Activated B cell treated with CpG ODN at 0.5 μM for 24 hours (primary cell): ENCODE results near the gene TAF1B. TPM values are rescaled to one million over a fixed set of nuclear protein-coding genes. Genes with fewer than 3 reads are reported as not detected.
"Not testable (repeated sequence)": the region's sequence is repeated elsewhere in the genome, so short reads cannot be mapped to it uniquely, and the experiment has no call there.

Experiments
- ATAC-seq: fragments of 200-7000 bp; cut with Tn5 transposase; one replicate; pipeline ENCODE4 v1.10.0; 2021; ENCODE audit warnings: low read depth, mild to moderate bottlenecking, moderate library complexity
- CTCF ChIA-PET: fragments of 350-600 bp; sonication (Branson Sonifier 250); formaldehyde crosslinking; loops from one replicate; lab custom pipeline; 2021; ENCODE audit warnings: antibody characterized with exemption; lab: Charles Lee
- POLR2A ChIA-PET: fragments of 350-600 bp; sonication (Branson Sonifier 250); formaldehyde crosslinking; loops from one replicate; lab custom pipeline; 2021; ENCODE audit warnings: antibody characterized with exemption; lab: Charles Lee
- DNase-seq: peaks from one replicate; pipeline ENCODE4 v3.0.0; 2022
- H3K27ac Mint-ChIP-seq: one replicate; pipeline ENCODE4 v1.8.0; 2020; ENCODE audit warnings: mixed read lengths
- H3K27me3 Mint-ChIP-seq: one replicate; pipeline ENCODE4 v1.8.0; 2021; ENCODE audit warnings: mixed read lengths
- H3K36me3 Mint-ChIP-seq: one replicate; pipeline ENCODE4 v1.8.0; 2021; ENCODE audit warnings: low read depth, mixed read lengths
- H3K4me1 Mint-ChIP-seq: one replicate; pipeline ENCODE4 v1.8.0; 2021; ENCODE audit warnings: mixed read lengths
- H3K4me3 Mint-ChIP-seq: one replicate; pipeline ENCODE4 v1.8.0; 2020; ENCODE audit warnings: mild to moderate bottlenecking, mixed read lengths
- H3K9me3 Mint-ChIP-seq: one replicate; pipeline ENCODE4 v1.8.0; 2020; ENCODE audit warnings: mixed read lengths
- intact Hi-C: fragments of 100-400 bp; cut with micrococcal nuclease; formaldehyde crosslinking; loops from one replicate; pipeline ENCODE4 v1.15.1; 2024
- total RNA-seq: library from RNA; stranded (reverse); gene quantifications from 2 replicates; pipeline ENCODE4 v1.2.3, GENCODE V29; 2022
- TF ChIP-seq, protein P1 (sequence below): fragments of 200-600 bp; IDR thresholded peaks from one replicate; pipeline ENCODE4 v1.8.0; 2022; ENCODE audit warnings: antibody characterized with exemption, mild to moderate bottlenecking

The TAF1B gene
- total RNA-seq, 1 donor from 2014 or later = 28.7 TPM

DNA sequence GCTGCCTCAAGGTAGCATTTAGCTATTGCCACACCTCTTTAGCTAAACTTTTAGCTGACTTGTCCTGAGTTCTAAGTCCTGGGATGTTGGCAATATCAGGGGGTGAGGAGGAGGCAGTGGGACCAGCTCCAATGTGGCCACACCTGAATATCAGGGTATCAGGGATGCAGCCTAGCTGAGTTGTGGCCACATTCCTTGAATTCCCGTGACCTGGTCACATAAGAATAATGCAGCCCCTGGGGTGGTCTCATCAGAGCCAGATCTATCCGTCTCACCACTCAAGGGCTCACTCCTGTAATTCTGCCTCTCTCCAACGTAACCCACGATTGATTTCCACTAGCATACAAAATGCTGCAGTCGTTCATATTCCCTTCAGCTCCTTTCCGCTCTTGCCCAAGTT is 11.6 kb upstream of the TAF1B start:
- ChIA-PET CTCF (no interaction called here), POLR2A (interaction anchor here (0.6 kb wide), 1 partner anchor 16 kb away, joined by 3 read pairs; no protein-coding TSS in a partner anchor)
- H3K27me3 Mint-ChIP-seq = peaks cover 11% of the 10 kb centered on the region
- no peak overlapping the region for H3K27ac Mint-ChIP-seq
- no peaks in the 10 kb centered on the region for H3K4me1 Mint-ChIP-seq
- intact Hi-C loops = no loop called here
- TF ChIP-seq, protein P1, sequence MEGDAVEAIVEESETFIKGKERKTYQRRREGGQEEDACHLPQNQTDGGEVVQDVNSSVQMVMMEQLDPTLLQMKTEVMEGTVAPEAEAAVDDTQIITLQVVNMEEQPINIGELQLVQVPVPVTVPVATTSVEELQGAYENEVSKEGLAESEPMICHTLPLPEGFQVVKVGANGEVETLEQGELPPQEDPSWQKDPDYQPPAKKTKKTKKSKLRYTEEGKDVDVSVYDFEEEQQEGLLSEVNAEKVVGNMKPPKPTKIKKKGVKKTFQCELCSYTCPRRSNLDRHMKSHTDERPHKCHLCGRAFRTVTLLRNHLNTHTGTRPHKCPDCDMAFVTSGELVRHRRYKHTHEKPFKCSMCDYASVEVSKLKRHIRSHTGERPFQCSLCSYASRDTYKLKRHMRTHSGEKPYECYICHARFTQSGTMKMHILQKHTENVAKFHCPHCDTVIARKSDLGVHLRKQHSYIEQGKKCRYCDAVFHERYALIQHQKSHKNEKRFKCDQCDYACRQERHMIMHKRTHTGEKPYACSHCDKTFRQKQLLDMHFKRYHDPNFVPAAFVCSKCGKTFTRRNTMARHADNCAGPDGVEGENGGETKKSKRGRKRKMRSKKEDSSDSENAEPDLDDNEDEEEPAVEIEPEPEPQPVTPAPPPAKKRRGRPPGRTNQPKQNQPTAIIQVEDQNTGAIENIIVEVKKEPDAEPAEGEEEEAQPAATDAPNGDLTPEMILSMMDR = no peak
- H3K9me3 Mint-ChIP-seq = no peaks in the 10 kb centered on the region
- ATAC-seq (no peak), DNase-seq (no peak)
- no peaks in the 10 kb centered on the region for H3K36me3 Mint-ChIP-seq
- H3K4me3 Mint-ChIP-seq = no peak overlapping the region

DNA sequence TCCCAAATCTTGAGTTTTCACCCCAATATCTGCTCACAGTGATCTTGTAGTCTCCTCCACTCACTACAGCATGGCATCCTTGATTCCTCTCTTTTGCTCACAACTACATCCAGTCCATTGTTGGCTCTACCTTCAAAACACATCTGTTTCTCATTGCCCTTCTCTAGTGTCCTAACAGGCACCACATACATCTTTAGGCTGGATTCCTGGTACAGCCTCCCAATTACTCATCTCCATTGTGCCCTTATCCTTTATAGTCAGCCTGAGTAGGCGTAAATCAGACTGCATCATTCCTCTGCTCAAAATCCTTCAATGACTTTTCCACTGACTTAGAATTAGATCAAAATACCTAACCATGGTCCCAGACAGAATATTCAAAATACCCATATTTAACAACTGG is 10.7 kb upstream of the TAF1B start:
- H3K27me3 Mint-ChIP-seq = peaks cover 8% of the 10 kb centered on the region
- no peaks in the 10 kb centered on the region for H3K4me1 Mint-ChIP-seq
- H3K36me3 Mint-ChIP-seq = no peaks in the 10 kb centered on the region
- no peak for DNase-seq
- ATAC-seq = no peak
- intact Hi-C loops = no loop called here
- H3K9me3 Mint-ChIP-seq = no peaks in the 10 kb centered on the region
- H3K27ac Mint-ChIP-seq = no peak overlapping the region
- ChIA-PET CTCF (no interaction called here), POLR2A (no interaction called here)
- no peak overlapping the region for H3K4me3 Mint-ChIP-seq
- TF ChIP-seq, protein P1 = no peak

DNA sequence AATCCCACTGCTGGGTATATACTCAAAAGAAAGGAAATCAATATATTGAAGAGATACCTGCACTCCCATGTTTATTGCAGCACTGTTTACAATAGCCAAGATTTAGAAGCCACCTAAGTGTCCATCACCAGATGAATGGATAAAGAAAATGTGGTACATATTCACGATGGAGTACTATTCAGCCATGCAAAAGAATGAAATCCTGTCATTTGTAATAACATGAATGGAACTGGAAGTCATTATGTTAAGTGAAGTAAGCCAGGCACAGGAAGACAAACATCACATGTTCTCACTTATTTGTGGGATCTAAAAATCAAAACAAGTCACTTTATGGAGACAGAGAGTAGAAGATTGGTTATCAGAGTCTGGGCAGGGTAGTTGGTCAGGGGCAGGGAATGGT is 8.2 kb upstream of the TAF1B start:
- DNase-seq, ATAC-seq, POLR2A ChIA-PET, H3K9me3 Mint-ChIP-seq, H3K27me3 Mint-ChIP-seq, H3K36me3 Mint-ChIP-seq, intact Hi-C loops, H3K4me1 Mint-ChIP-seq, H3K27ac Mint-ChIP-seq, CTCF ChIA-PET, H3K4me3 Mint-ChIP-seq: not testable (repeated sequence)

DNA sequence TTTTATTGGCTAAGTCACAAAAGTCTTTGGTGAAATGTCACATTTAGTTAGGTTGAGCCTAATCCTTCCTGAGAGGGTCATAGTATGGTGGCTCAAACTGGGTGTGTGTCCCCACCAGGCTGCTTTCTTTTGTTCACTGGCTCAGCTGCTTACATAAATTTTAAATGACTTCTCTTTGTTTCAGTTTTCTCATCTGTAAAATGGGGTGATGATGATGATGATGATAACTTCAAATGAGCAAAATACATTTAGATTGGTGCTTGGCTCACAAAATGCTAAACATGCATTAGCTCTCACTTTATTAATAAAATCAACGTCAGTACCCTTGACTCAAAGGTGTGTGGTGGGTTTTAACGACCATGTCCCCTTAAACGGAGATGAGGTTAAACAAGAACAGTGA is 7.2 kb upstream of the TAF1B start:
- ATAC-seq (no peak), DNase-seq (no peak)
- ChIA-PET POLR2A (no interaction called here), CTCF (no interaction called here)
- no peaks in the 10 kb centered on the region for H3K4me1 Mint-ChIP-seq
- H3K27ac Mint-ChIP-seq = no peak overlapping the region
- TF ChIP-seq, protein P1 = no peak
- H3K36me3 Mint-ChIP-seq = no peaks in the 10 kb centered on the region
- no peak overlapping the region for H3K4me3 Mint-ChIP-seq
- intact Hi-C loops = no loop called here
- peaks cover 8% of the 10 kb centered on the region for H3K27me3 Mint-ChIP-seq
- no peaks in the 10 kb centered on the region for H3K9me3 Mint-ChIP-seq

DNA sequence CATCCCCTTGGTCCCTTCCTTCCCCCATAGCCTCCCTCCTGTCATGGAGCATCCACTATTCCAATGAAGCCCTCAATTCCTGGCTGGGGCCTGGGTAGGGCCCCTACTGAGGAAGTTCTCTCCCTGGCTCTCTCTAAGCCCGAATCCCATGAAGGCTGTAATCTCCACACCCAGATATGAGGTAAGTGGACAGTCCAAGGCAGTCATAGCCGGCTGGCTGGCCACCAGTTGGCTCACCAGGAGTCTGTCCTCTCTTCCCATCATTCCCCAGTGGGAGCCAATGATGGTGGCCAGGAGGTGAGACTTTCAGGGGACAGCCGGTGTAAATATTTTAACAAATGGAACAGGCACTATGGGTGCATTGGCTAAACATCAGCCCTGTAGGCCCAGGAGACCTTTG is 6.8 kb upstream of the TAF1B start:
- ChIA-PET POLR2A (no interaction called here), CTCF (no interaction called here)
- ATAC-seq (no peak), DNase-seq (no peak)
- Mint-ChIP-seq H3K9me3 (no peaks in the 10 kb centered on the region), H3K27ac (no peak overlapping the region), H3K27me3 (peaks cover 8% of the 10 kb centered on the region), H3K36me3 (no peaks in the 10 kb centered on the region), H3K4me3 (no peak overlapping the region), H3K4me1 (no peaks in the 10 kb centered on the region)
- TF ChIP-seq, protein P1 = no peak
- intact Hi-C loops = no loop called here

DNA sequence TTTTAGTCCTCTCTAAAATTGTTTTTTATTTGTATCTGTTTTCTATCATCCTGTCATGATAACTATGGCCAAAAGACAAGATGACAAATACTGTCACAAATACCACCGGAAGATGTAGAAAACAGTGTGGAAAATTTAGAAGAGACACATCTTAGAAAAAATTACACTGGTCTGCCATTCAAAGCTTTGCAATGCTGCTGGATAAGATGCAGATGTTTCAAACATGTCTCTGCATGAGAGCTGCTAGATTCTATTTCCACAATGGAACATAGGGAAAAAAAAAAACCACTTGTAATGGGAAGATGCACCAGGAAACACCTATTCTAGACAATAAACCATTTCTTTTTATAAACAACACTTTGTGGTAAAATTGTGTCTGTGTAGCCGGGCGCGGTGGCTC is 5.8 kb upstream of the TAF1B start:
- no peak for ATAC-seq

More for the DNA sequence above, 5.8 kb upstream of the TAF1B start:
- DNase-seq = no peak
- ChIA-PET POLR2A (interaction anchor here (0.7 kb wide), 1 partner anchor 269 kb away, joined by 4 read pairs; no protein-coding TSS in a partner anchor), CTCF (no interaction called here)
- intact Hi-C loops = no loop called here
- TF ChIP-seq, protein P1 = no peak
- H3K27me3 Mint-ChIP-seq = peaks cover 1% of the 10 kb centered on the region
- H3K27ac Mint-ChIP-seq = no peak overlapping the region
- no peak overlapping the region for H3K4me3 Mint-ChIP-seq
- H3K9me3 Mint-ChIP-seq = no peaks in the 10 kb centered on the region
- H3K36me3 Mint-ChIP-seq = no peaks in the 10 kb centered on the region
- H3K4me1 Mint-ChIP-seq = no peaks in the 10 kb centered on the region
